GM19328 (cell line): ENCODE measurements around the gene ELF2.
"Not testable (repeated sequence)": the region's sequence is repeated elsewhere in the genome, so short reads cannot be mapped to it uniquely, and the experiment has no call there.

ENCODE experiments used
- ATAC-seq: cut with Tn5 transposase; IDR thresholded peaks from one replicate; pipeline ENCODE4 v1.9.1; 2021; ENCODE audit warnings: mild to moderate bottlenecking, moderate library complexity; ENCODE audit not compliant: unreplicated experiment

Gene ELF2

DNA sequence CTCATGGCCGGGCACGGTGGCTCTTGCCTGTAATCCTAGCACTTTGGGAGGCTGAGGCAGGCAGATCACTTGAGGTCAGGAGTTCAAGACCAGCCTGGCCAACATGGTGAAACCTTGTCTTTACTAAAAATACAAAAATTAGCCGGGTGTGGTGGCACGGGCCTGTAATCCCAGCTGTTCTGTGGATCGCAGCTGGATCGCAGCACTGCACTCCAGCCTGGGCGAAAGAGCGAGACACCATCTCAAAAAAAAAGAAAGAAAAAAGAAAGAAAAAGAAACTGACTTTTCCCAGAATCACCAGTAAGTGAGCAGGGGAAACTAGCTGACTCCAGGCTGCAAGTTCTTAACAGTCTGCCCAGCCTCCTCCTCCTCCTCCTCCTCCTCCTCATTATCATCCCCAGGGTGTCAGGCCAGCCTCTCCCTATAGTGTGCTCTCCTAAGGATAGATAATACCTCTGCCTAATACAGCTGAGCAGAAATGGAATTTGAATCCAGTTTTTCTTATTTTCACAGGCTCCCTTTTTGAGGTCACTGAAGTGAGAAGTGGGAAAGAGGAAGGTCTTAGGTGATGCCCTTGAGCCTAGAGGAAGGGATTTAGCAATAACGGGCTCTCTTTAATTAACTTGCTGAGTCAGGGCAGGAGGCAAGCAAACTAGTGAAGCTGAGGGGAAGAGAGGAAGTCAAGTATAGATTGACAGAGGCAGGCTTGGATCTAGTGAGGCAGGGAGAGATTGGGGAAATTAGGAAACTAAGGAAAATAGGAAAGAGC, 11.8 kb upstream of the ELF2 start:
- ATAC-seq = no peak

DNA sequence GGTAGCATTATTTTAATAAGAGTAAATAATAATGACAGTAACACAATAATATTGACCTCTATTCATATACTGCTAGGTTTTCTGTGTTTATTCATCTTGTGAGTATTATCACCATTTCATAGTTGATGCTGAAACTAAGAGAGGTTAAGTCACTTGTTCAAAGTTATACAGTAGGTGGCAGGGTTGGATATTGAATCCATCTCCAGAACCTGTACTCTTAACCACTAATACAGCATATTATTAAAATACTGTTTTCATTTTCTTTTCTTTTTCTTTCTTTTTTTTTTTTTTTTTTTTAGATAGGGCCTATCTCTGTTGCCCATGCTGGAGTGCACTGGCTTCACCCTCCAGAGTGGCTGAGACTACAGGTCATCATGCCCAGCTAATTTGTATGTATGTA, 7.1 kb upstream of the ELF2 start:
- ATAC-seq = no peak

DNA sequence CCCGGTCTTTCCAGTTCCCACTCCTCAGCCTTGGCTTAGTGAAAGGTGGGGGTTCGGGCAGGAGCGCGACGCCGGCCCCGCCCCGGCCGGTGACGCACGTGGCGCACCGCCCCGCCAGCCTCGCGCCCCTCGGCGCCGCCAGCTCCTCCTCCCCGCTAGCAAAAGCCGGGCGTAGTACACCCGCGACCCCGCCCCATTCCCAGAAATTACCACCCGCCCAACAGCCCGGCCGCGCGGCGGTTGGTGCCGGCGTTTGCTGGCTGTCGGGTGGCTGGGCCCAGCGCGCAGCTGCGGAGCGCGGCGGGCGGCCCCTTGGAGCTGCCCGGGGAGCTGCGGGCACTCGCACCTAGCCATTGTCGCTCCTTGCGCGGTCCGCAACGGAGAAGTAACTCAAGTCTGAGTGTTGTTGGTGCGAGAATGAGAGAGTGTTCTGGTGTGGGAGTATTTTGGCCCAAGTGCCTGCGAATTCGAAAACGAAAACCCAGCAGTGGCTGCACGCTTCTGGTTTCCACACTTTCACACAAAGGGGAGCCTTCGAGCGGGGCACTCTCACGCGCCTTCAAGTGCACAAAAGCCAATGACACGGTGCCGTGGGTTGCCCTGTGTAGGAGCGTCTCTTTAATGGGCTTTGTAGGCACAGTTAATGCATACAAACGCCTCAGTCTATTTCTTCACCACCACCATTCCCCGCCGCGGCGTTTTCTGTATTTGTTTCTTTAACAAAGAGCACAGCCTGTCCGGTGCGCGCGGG, 1.0 kb upstream of the ELF2 start:
- ATAC-seq = peak; percentile 70

DNA sequence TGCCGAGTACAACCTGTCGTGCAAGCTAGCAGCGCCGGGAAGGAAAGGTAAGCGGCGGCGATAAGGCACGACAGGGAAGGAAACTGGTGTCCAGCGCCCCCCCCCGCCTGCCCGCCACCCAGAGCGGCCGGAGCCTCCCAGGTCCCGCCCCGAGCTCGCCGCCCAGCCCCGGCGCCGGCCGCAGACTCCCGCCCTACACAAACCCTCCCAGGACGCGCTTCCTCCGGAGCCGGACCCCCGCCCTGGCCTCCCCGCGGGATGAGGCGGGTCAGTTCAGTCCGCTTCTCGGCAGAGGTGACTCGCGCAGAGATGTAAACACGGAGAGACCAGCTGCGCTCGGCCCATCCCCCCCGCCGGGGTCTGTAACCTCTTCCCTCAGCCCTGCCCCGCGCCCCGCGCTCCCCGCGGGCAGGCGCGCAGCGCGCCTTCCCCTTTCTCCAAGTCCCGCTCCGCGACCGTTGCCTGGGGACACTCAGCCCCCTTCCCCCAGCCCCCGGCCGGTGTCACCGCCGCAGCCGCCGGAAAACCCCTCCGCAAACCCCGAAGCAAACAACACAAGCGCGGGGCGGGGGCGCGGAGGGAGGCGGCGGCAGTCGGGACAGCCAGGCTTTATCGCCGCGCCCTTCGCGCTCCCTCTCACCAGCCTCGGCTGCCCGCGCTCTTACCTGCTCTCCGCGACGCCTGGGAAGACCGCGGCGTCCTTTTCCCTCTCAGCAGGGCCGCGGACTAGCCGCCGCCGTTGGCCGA, 543 bp downstream of the ELF2 start:
- ATAC-seq = peak; percentile 7

DNA sequence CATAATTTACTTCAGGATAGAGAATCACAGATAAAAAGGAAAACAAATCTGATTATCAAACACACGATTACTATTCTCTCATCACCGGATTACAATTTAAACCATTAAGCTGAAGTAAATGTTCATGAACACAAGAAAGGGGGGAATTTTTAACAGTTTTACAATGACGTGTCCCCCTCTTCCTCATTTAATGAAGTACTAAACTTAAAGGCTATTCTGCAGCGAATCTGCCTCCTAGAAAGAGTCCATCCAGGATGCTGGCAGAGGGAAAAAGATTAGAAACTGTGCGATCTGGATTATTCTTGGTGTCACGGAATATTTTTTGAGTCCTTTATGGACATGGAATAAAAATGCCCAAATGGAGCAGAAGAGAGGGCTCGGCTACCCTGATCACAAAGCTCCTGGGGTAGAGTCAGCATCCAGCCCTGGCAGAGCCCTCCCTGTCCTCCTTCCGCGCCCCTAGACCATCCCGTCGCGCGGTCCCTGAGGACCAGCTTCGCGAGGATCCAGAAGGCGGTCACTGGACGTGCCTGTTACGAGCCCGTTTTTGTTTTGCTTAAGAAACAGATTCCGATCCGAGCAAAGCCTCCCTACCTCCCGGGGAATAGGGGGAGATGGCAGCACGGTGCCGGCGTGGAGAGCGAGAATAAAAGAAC, 1.2 kb downstream of the ELF2 start:
- ATAC-seq = no peak

DNA sequence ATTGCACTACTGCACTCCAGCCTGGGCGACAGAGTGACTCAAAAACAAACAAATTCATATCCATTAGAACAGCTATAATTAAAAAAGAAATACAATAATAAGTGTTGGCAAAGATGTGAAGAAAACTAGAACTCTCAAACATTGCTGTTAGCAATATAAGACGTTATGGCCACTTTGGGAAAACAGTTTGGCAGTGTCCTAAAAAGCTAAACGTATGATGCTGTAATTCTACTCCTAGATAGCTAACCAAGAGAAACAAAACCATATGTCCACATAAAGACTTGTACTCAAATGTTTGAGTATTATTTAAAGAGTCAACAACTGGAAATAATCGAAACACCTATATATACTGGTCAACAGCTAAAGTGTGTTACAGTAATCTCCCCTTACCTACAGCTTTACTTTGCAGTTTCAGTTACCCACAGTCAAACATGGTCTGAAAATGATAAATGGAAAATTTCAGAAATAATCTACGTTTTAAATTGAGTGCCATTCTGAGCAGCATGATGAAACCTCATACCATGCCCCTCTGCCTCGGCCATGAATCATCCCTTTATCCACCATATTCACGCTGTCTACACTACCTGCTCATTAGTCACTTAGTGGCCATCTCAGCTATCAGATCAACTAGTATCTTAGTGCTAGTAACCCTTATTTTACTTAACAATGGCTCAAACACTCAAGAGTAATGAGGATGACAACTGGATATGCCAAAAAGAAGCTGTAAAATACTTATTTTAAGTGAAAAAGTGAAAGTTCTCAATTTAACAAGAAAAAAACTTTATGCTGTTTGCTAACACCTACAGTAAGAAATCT, 4.9 kb downstream of the ELF2 start:
- no peak for ATAC-seq

DNA sequence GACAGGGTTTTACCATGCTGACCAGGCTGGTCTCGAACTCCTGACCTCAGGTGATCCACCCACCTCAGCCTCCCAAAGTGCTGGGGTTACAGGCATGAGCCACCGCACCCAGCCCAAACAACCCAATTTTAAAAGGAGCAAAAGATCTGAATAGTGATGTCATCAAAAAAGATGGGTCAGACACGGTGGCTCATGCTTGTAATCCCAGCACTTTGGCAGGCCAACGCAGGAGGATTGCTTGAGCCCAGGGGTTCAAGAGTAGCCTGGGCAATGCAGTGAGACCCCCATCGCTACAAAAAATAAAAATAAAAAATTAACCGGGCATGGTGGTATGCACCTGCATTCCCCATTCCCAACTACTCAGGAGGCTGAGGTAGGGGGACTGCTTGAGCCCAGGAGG, 6.1 kb downstream of the ELF2 start:
- no peak for ATAC-seq

DNA sequence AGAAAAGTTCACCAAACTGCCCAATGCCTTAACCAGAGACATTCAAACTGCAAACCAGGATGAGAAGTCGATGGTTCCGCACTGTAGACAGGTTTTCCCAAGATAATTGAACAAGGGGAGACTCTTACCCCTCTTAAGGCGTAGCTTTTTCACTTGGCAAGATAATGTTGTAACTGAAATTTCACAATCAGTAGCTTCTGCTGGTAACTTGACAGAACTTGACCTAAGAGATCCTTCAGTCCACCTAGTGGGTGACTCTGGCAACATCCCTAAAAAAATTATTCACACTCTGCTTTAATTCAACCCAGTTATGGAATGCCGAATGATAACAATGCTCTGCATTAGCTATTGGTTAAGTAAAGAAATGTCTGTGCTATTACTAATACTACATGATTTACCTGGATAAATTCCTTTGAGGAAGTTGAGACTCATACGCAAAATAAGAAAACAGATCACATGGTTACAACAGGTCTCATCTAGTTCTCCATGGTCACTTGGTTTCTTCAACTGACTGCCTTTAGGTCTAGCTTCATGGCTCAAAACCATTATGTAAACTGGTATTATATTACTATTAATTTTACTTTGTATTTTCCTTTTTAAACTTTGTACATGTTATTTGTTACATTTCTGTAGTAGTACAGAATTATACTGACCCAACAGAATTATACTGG, 9.1 kb downstream of the ELF2 start:
- no peak for ATAC-seq

DNA sequence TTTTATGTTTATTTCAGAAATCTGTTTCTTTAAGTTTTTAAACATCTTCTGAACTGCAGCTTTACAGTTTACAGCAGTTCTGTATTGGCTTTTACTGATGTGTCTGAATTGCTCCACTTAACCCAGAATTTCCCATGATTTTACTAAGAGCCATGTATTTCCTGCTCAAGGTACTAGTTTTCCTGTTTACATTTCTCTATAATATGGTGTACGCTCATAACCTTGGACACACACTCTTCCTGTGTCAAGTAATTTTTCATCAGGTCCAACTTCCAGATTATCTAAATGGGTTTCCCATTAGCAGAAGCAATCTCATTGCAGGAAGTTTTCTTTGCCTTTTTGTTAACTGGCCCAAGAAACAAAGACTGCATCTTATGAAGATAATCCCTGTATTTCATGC, 12.3 kb downstream of the ELF2 start:
- no peak for ATAC-seq

DNA sequence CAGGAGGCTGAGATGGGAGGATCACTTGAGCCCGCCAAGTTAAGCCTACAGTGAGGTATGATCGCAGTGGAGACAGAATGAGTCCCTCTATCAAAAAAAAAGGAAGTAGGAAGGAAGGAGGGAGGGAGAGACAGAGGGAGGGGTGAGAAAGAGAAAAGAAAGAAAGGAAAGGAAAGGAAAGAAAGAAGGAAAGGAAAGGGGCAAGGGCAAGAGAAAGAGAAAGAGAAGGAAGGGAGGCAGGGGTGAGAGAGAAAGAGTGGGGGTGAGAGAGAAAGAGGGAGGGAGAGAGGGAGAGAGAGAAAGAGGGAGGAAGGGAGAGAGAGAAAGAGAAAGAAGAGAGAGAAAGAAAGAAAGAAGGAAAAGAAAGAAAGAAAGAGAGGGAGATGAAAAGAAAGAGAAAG, 13.2 kb downstream of the ELF2 start:
- ATAC-seq = no peak

DNA sequence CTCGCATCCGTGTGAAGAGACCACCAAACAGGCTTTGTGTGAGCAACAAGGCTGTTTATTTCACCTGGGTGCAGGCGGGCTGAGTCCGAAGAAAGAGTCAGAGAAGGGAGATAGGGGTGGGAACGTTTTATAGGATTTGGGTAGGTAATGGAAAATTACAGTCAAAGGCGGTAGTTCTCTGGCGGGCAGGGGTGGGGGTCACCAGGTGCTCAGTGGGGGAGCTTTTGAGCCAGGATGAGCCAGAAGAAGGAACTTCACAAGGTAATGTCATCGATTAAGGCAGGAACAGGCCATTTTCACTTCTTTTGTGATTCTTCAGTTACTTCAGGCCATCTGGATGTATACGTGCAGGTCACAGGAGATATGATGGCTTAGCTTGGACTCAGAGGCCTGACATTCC, 19.0 kb downstream of the ELF2 start:
- ATAC-seq = not testable (repeated sequence)

DNA sequence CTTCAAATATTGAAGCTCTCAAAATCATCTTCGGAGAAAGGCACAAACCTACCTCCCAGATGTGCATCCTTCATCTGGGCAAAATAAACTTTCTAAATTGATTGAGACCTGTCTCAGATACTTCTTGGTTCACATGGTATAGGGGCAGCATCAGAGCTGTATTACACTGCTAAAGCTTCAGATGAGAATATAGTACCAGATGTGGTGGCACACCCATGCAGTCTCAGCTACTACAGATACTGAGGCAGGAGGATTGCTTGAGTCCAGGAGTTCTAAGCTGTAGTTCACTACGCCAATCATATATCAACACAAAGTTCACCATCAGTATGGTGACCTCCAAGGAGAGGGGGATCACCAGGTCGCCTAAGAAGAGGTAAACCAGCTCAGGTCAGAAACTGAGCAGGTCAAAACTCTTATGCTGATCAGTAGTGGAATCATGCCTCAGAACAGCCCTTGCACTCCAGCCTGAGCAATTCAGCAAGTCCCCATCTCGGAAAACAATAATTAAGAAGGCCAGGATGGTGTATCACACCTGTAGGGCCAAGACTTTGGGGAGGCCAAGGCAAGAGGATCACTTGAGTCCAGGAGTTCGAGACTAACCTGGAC, 22.0 kb downstream of the ELF2 start:
- ATAC-seq = no peak

DNA sequence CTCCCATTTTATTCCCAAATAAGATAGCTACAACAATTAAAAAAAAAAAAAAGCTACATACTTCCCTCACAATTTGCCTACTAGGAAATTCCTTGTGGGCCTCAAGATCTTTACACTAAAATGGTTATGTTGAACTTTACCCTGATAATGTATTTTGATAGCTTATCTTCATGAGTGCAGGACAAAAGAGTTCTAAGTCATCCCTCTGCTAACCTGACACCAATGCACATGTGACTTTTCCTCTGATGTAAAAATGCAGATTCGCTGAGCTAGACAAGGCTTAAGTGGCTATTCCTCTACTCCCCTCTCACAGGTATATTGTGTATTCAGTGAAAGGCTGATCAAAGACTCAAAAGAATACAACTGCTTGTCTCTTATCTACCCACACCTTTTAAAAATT, 22.5 kb downstream of the ELF2 start:
- no peak for ATAC-seq

DNA sequence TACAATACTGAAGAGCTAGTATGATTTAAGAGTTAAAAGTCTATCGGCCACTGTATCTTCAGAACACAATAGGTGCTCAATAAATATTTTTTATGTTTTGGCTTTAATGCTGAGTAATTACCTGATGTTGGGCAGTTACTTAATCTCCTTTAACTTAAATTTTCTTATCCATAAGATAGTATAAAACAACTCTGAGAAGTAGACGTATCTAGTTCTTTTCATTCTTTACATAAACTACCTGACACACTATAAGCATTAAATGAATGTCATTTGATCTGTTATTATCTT, 22.9 kb downstream of the ELF2 start:
- no peak for ATAC-seq

DNA sequence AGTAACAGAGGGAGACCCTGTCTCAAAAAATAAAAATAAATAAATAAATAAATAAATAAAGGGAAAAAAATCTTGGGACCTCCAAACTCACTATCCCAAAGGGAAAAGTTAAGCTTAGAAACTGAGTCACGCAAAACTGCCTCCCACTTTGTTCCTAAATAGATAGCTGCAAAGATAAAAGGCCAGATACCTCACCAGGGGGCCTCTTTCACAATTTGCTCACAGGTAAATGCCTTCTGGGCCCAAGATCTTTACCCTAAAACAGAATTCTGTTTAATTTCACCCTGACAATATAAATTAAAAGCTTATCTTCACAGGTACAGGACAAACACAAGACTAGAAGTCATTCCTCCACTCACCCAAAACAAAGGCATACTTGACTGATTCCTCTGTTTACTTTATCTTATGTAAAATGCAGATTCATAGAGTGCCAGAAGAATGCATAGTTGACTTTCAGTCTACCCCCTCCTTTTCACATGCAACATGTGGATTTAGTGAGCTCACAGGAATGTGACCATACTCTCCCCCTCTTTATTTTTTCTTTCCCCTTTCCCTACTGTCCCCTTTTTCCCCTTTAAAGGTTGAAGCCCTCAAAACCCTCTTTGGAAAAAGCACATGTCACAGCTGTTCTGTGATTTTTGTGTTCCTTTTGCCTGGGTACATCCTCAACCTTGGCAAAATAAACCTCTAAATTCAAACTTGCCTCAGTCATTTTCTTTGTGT, 23.4 kb downstream of the ELF2 start:
- no peak for ATAC-seq

DNA sequence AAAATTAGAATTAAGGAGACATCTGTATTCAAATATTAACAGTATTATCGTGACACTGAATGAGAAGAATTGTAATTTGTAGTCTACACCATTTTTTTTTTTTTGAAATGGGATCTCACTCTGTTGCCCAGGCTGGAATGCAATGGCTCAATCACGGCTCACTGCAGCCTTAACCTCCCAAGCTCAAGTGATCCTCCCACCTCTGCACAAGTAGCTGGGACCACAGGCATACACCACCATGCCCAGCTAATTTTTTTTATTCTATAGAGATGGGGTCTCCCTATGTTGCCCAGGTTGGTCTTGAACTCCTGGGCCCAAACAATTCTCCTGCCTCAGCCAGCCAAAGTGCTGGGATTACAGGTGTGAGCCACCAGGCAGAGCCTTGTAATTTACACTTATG, 24.8 kb downstream of the ELF2 start:
- ATAC-seq = no peak

DNA sequence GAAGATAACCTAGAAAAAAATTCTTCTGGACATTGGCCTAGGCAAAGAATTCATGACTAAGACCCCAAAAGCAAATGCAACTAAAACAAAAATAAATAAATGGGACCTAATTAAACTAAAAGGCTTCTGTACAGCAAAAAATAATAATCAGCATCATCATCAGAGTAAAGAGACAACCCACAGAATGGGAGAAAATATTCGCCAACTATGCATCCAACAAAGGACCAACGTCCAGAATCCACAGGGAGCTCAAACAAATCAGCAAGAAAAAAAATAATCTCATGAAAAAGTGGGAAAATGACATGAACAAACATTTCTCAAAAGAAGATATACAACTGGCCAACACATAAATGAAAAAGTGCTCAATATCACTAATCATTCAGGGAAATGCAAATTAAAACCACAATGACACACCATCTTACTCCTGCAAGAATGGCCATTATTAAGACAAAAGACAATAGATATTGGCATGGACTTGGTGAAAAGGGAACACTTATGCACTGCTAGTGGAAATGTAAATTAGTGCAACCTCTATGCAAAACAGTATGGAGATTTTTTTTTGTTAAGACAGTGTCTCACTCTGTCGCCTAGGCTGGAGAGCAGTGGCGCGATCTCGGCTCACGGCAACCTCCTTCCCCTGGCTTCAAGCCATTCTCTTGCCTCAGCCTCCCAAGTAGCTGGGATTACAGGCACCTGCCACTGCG, 29.9 kb downstream of the ELF2 start:
- ATAC-seq = no peak

DNA sequence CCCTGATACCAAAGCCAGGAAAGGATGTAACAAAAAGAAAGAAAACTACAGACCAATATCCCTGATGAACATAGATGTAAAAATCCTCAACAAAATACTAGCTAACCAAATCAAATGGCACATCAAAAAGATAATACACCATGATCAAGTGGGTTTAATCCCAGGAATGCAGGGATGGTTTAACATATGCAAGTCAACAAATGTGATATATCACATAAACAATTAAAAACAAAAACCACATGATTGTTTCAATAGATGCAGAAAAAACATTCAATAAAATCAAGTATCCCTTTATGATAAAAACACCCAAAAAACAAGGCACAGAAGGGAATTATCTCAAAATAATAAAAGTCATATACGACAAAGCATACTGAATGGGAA, 31.5 kb downstream of the ELF2 start:
- ATAC-seq = no peak
